Neutrophil (primary cell): ENCODE data around the gene MCC.

Experiments used
- H3K27ac ChIP-seq: fragments of 200-600 bp; sonication (generic); 2 replicates; pipeline ENCODE4 v1.5.1; 2016; ENCODE audit warnings: mild to moderate bottlenecking, moderate library complexity
- H3K27me3 ChIP-seq: fragments of 200-600 bp; sonication (generic); 2 replicates; pipeline ENCODE4 v1.6.0; 2016; ENCODE audit warnings: mild to moderate bottlenecking
- H3K36me3 ChIP-seq: fragments of 200-600 bp; sonication (generic); 2 replicates; pipeline ENCODE4 v1.5.1; 2017
- H3K4me1 ChIP-seq, 2 experiments: fragments of 200-600 bp in 1 of 2; sonication (generic) in 1 of 2; 1 replicate in 1 of 2; 2 replicates in 1 of 2; pipeline versions ENCODE4 v1.5.1 to v1.6.1; 2013 to 2016; ENCODE audit warnings: low read depth in 1 of 2, low read length in 1 of 2, mild to moderate bottlenecking in 1 of 2, moderate library complexity in 1 of 2; ENCODE audit not compliant: control insufficient read depth in 1 of 2, insufficient read depth in 1 of 2
- H3K4me3 ChIP-seq, 2 experiments: fragments of 200-600 bp in 1 of 2; sonication (generic) in 1 of 2; 1 replicate in 1 of 2; 2 replicates in 1 of 2; pipeline ENCODE4 v1.5.1; 2013 to 2016; ENCODE audit warnings: low read depth in 1 of 2, low read length in 1 of 2, mild to moderate bottlenecking in 1 of 2, moderate library complexity in 1 of 2
- H3K9me3 ChIP-seq: fragments of 200-600 bp; sonication (generic); 2 replicates; pipeline ENCODE4 v1.5.1; 2016
- CTCF ChIP-seq: fragments of 200-600 bp; sonication (generic); IDR thresholded peaks from 2 replicates; pipeline ENCODE4 v1.5.1; 2016; ENCODE audit warnings: antibody characterized with exemption

MCC gene

GRCh38 chr5:113054899-113055298 lies 433.4 kb downstream of the MCC start:
- no peaks in the 10 kb centered on the region for H3K36me3 ChIP-seq
- no peaks in the 10 kb centered on the region for H3K4me1 ChIP-seq
- H3K9me3 ChIP-seq: no peaks in the 10 kb centered on the region
- no peak overlapping the region for H3K27ac ChIP-seq
- H3K27me3 ChIP-seq: no peaks in the 10 kb centered on the region
- H3K4me3 ChIP-seq: no peak overlapping the region
- no peak for TF ChIP-seq CTCF

DNA sequence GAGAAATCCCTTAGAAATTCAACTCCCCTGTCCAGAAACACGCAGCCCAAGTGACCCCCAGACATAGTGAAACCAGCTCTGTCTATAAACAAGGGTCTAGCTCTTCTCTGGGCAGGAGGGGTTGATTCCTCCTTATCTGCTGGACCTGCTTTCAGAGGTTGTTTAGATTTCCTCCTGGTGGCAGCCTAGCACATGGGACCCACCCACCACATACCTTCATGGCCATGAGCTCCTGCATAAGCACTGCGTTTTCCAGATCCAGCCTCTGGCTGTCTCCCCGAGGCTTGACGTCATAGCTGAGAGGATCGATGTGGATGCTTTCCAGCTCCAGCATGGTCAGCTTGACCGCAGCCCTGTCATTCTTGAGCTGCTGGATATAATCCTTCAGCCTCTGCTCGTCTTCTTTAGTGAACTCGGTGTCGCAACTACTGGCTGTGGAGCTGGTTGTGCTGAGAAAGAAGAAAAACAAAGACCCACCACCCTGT lies 434.7 kb downstream of the MCC start:
- H3K27ac ChIP-seq: no peak overlapping the region
- no peaks in the 10 kb centered on the region for H3K9me3 ChIP-seq
- H3K36me3 ChIP-seq: no peaks in the 10 kb centered on the region
- H3K27me3 ChIP-seq: no peaks in the 10 kb centered on the region
- no peaks in the 10 kb centered on the region for H3K4me1 ChIP-seq
- H3K4me3 ChIP-seq: no peak overlapping the region
- no peak for TF ChIP-seq CTCF

- no peak overlapping the region for H3K4me3 ChIP-seq
- H3K36me3 ChIP-seq: no peaks in the 10 kb centered on the region
- TF ChIP-seq CTCF: no peak
- no peaks in the 10 kb centered on the region for H3K9me3 ChIP-seq
- H3K27ac ChIP-seq: no peak overlapping the region
- H3K27me3 ChIP-seq: no peaks in the 10 kb centered on the region
- H3K4me1 ChIP-seq: peaks cover 4 to 7% of the 10 kb centered on the region in 2 experiments
Measured at GRCh38 chr5:113052041-113052795, 436.0 kb downstream of the MCC start.

- Histone ChIP-seq H3K4me1 (peaks cover 4 to 8% of the 10 kb centered on the region in 2 experiments), H3K9me3 (no peaks in the 10 kb centered on the region), H3K4me3 (no peak overlapping the region), H3K27ac (no peak overlapping the region), H3K36me3 (no peaks in the 10 kb centered on the region), H3K27me3 (no peaks in the 10 kb centered on the region)
- TF ChIP-seq CTCF: no peak
Measured at GRCh38 chr5:113050721-113051382, 437.4 kb downstream of the MCC start.

GRCh38 chr5:113048931-113049330 lies 439.3 kb downstream of the MCC start:
- Histone ChIP-seq H3K27me3 (no peaks in the 10 kb centered on the region), H3K4me1 (peaks cover 4 to 8% of the 10 kb centered on the region in 2 experiments), H3K27ac (no peak overlapping the region), H3K36me3 (no peaks in the 10 kb centered on the region), H3K9me3 (no peaks in the 10 kb centered on the region), H3K4me3 (no peak overlapping the region)
- no peak for TF ChIP-seq CTCF
